Bronchial epithelial cell (primary cell): ENCODE results near the gene CYTH4. TPM values are rescaled to one million over a fixed set of nuclear protein-coding genes. Genes with fewer than 3 reads are reported as not detected.
A peak's percentile ranks its signal among the peaks of the same experiment; 100 is the strongest.

Source experiments
- DNase-seq: peaks from one replicate; pipeline ENCODE4 v3.0.0-alpha.2; 2010; ENCODE audit warnings: low read depth
- FAIRE-seq: peaks from 2 replicates; lab custom pipeline; 2011; peaks lifted over from hg19 to GRCh38; lab: Jason Lieb, UNC
- H3K27me3 ChIP-seq: 2 replicates; pipeline ENCODE4 v1.5.1; 2011; ENCODE audit warnings: low read length; ENCODE audit not compliant: control insufficient read depth, insufficient read depth
- H3K36me3 ChIP-seq: 2 replicates; pipeline ENCODE4 v1.5.1; 2011; ENCODE audit warnings: low read length; ENCODE audit not compliant: control insufficient read depth, insufficient read depth
- H3K4me3 ChIP-seq: 2 replicates; pipeline ENCODE4 v1.5.1; 2011; ENCODE audit warnings: mild to moderate bottlenecking, low read depth, low read length, control low read depth
- total RNA-seq: library from RNA; depleted of rRNA; stranded (reverse); fragments of >200 nt; gene quantifications from 2 replicates; pipeline ENCODE4 v1.2.1, GENCODE V29; 2014
- TF ChIP-seq, protein P1 (sequence below): IDR thresholded peaks from 2 replicates; pipeline ENCODE4 v1.5.1; 2011; ENCODE audit warnings: mild to moderate bottlenecking, moderate library complexity, low read length, control low read depth, inconsistent platforms; ENCODE audit not compliant: insufficient read depth, severe bottlenecking

CYTH4 gene
- total RNA-seq, 1 donor from 2014 or later = not detected

DNA sequence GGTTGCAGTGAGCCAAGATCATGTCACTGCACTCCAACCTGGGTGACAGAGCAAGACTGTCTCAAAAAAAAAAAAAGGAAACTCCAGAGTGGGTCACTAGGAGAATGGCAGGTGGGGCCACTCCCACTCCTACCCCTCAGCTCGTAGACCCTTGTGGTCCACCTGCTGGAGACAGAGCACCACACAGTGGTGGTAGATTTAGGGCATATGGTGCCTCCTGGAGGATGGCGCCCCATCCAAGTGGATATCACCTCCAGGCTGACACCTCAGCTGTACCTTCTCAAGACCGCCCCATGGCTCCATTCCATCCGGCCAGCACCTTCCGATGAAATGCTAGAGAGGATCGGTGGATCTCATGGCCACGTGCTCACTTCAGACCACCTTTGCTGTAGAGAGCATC, 6.2 kb downstream of the CYTH4 start:
- Histone ChIP-seq H3K27me3 (peaks cover 1% of the 10 kb centered on the region), H3K4me3 (no peak overlapping the region), H3K36me3 (no peaks in the 10 kb centered on the region)
- TF ChIP-seq, protein P1, sequence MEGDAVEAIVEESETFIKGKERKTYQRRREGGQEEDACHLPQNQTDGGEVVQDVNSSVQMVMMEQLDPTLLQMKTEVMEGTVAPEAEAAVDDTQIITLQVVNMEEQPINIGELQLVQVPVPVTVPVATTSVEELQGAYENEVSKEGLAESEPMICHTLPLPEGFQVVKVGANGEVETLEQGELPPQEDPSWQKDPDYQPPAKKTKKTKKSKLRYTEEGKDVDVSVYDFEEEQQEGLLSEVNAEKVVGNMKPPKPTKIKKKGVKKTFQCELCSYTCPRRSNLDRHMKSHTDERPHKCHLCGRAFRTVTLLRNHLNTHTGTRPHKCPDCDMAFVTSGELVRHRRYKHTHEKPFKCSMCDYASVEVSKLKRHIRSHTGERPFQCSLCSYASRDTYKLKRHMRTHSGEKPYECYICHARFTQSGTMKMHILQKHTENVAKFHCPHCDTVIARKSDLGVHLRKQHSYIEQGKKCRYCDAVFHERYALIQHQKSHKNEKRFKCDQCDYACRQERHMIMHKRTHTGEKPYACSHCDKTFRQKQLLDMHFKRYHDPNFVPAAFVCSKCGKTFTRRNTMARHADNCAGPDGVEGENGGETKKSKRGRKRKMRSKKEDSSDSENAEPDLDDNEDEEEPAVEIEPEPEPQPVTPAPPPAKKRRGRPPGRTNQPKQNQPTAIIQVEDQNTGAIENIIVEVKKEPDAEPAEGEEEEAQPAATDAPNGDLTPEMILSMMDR = no peak
- FAIRE-seq (no peak), DNase-seq (no peak)

DNA sequence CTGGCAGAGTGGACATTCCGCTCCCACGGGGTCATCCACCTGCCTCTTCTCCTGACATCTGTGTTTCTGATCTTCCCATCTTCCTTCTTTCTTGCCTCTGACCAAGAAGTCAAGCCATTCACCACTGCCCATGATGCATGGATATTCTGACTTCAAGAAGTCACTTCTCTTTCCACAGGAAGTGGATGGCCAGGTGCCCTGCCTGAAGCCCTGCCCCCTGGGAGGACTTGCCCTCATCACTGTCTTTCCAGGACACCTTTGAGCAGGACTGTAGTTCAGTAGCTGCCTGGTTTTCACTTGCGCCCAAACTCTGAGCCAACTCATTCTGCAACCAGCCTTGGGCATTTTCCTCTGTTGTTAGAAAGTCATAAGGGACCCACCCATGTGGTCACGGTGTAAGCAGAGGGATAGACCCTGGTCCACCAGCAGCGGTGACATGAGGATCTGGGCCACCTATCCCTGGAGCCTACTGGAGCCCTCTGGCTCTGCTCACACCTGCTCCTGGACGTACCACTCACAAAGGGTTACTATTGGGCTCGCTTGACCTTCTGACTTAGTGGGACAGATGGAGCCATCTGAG, 6.9 kb downstream of the CYTH4 start:
- no peak overlapping the region for H3K4me3 ChIP-seq
- TF ChIP-seq, protein P1 = no peak
- H3K36me3 ChIP-seq = no peaks in the 10 kb centered on the region
- H3K27me3 ChIP-seq = peaks cover 1% of the 10 kb centered on the region
- no peak for DNase-seq
- FAIRE-seq = peak; percentile 79

DNA sequence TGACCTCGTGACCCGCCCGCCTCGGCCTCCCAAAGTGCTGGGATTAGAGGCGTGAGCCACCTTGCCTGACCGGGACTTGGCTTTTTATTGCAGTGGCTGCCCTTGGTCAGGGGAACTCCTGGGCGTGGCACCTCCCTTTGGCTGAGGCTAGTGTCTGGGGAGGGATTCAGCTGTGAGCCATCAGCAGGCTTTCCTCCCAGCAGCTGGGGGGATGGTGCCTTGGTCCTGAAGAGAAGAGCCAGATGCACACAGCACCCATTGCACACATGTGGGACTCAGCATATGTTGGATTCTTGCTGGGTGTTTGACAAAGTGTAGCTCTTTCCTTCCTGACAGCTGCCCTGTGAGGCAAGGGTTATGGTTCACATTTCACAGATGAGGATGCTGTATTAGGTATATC, 8.4 kb downstream of the CYTH4 start:
- peaks cover 1% of the 10 kb centered on the region for H3K27me3 ChIP-seq
- DNase-seq (no peak), FAIRE-seq (no peak)
- TF ChIP-seq, protein P1 = no peak
- no peak overlapping the region for H3K4me3 ChIP-seq
- H3K36me3 ChIP-seq = no peaks in the 10 kb centered on the region

DNA sequence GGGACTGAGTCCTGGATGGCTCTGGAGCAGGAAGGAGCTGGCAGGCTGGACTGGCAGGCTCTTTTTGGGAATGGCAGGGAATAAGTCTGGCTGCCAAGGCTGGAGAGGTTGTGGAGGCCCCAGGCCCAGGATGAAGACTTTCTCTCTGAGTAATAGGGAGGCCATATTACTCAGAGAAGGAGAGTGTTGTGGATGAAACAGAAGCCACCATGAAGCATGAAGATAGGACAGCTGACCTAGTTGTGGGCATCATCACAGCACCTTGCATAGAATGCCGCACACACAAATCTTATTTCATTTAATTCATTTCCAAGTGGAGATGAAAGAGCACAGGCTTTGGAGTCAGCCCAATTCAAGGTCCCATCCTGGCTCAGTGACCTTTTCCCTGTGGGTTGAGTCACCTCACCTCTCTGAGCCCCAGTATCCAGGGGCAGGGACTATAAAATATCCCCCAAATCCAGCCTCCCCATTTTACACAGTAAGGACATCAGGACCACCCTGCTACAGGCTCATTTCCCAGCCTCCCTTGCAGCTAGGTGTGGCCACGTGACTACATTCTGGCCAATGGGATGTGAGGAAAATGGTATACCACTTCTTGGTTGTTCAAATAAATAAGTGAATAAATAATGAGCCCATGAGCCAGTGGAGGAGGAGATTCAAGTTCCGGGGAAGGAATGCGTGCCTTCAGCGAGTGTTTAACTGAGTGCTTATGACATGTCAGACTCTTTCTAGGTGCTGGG, 9.4 kb downstream of the CYTH4 start:
- no peak overlapping the region for H3K4me3 ChIP-seq
- H3K36me3 ChIP-seq = no peaks in the 10 kb centered on the region
- TF ChIP-seq, protein P1 = no peak
- FAIRE-seq (no peak), DNase-seq (no peak)
- H3K27me3 ChIP-seq = peaks cover 1% of the 10 kb centered on the region

DNA sequence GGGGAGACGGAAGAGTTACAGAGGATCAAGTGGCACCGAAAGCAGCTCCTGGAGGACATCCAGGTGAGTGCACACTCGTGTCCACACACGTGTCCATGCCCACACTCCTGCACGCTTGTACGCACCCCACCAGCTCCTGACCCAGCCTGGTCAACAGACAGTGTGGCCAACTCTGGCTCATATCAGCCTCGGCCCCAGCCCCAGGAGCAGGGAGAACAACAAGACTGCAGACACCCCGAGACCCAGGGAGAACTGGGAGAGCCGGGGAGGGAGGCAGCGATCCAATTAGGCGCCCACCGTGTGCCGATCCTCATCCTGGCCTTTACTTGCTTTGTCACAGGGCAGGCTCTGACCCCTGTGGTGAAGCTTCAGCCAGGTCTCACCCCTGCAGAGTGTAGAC, 10.3 kb downstream of the CYTH4 start:
- FAIRE-seq (no peak), DNase-seq (no peak)
- no peaks in the 10 kb centered on the region for H3K36me3 ChIP-seq
- no peaks in the 10 kb centered on the region for H3K27me3 ChIP-seq
- no peak overlapping the region for H3K4me3 ChIP-seq
- TF ChIP-seq, protein P1 = no peak

DNA sequence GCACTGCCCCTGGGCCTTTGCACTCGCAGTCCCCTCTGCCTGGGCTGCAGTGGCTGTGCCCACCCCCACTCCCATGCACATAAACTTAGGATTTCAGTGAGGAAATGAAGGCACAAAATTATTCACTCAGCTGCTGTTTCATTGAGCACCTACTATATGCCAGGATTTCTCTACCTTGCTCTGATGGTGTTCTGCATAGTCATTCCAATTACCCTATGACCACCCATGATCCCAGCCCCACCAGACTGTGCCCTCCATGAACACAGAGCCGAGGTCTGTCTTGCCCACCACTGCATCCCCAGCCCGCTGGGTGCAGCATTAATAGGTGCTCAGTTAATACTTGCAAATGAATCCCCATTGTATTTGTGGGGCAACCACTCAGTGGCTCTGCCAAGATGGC, 10.9 kb downstream of the CYTH4 start:
- Histone ChIP-seq H3K36me3 (no peaks in the 10 kb centered on the region), H3K27me3 (no peaks in the 10 kb centered on the region), H3K4me3 (no peak overlapping the region)
- DNase-seq (no peak), FAIRE-seq (no peak)
- TF ChIP-seq, protein P1 = no peak
